OCI-LY7 (cell line): ENCODE measurements around the gene ERN2. TPM values are rescaled to one million over a fixed set of nuclear protein-coding genes. Genes with fewer than 3 reads are reported as not detected.

Experiments
- BruUV-seq: library from RNA; stranded (reverse); fragments of 400-500 nt; replicated peaks from 2 replicates; lab custom pipeline; 2021; lab: Mats Ljungman, UMichigan
- CTCF ChIA-PET: fragments of 300-600 bp; sonication (Branson Sonifier 250); formaldehyde crosslinking; loops from one replicate; lab custom pipeline; 2022; ENCODE audit warnings: antibody characterized with exemption; ENCODE audit not compliant: unreplicated experiment; lab: Charles Lee
- POLR2A ChIA-PET: fragments of 300-600 bp; sonication (Branson Sonifier 250); formaldehyde crosslinking; loops from one replicate; lab custom pipeline; 2022; ENCODE audit warnings: antibody characterized with exemption; lab: Charles Lee
- DNase-seq: peaks from one replicate; pipeline ENCODE4 v3.0.0-alpha.2; 2015; ENCODE audit warnings: low spot score
- H2AFZ ChIP-seq: fragments of 200-600 bp; sonication (generic), shearing (Covaris generic); 2 replicates; pipeline ENCODE4 v1.6.1; 2014; ENCODE audit warnings: mild to moderate bottlenecking, antibody characterized with exemption, low read length, moderate library complexity
- H3K27ac ChIP-seq: fragments of 200-600 bp; sonication (generic); 2 replicates; pipeline ENCODE4 v1.5.1; 2014; ENCODE audit warnings: mixed run types, low read depth, mild to moderate bottlenecking, moderate library complexity, low read length, inconsistent platforms; ENCODE audit not compliant: poor library complexity, severe bottlenecking
- H3K36me3 ChIP-seq: fragments of 200-600 bp; sonication (generic); 2 replicates; pipeline ENCODE4 v1.6.1; 2014; ENCODE audit warnings: mild to moderate bottlenecking, antibody characterized with exemption, low read length, moderate library complexity, mixed read lengths; ENCODE audit not compliant: insufficient read depth
- H3K4me1 ChIP-seq: fragments of 200-600 bp; sonication (generic); 2 replicates; pipeline ENCODE4 v1.5.1; 2014; ENCODE audit warnings: mild to moderate bottlenecking, low read length; ENCODE audit not compliant: insufficient read depth, poor library complexity, severe bottlenecking
- H3K4me2 ChIP-seq: fragments of 200-600 bp; sonication (generic); 2 replicates; pipeline ENCODE4 v1.6.1; 2014; ENCODE audit warnings: mild to moderate bottlenecking, low read length
- H3K4me3 ChIP-seq: fragments of 200-600 bp; sonication (generic); 2 replicates; pipeline ENCODE4 v1.5.1; 2014; ENCODE audit warnings: mild to moderate bottlenecking, low read depth, low read length; ENCODE audit not compliant: poor library complexity, severe bottlenecking
- H3K79me2 ChIP-seq: fragments of 200-600 bp; sonication (generic); 2 replicates; pipeline ENCODE4 v1.6.1; 2016; ENCODE audit warnings: low read depth, mild to moderate bottlenecking, low read length, moderate library complexity, mixed read lengths; ENCODE audit not compliant: insufficient read depth
- H3K9me2 ChIP-seq: fragments of 200-600 bp; sonication (generic); 2 replicates; pipeline ENCODE4 v1.6.1; 2016; ENCODE audit warnings: mild to moderate bottlenecking, low read length, mixed read lengths; ENCODE audit not compliant: insufficient read depth
- H3K9me3 ChIP-seq: fragments of 200-600 bp; sonication (generic); 2 replicates; pipeline ENCODE4 v1.6.1; 2014; ENCODE audit warnings: mild to moderate bottlenecking, mixed run types, low read length, mixed read lengths
- H4K20me1 ChIP-seq: fragments of 200-600 bp; sonication (generic); 2 replicates; pipeline ENCODE4 v1.6.1; 2014; ENCODE audit warnings: mild to moderate bottlenecking, antibody characterized with exemption, low read length, moderate library complexity, mixed read lengths; ENCODE audit not compliant: insufficient read depth
- CTCF ChIP-seq: fragments of 200-600 bp; sonication (generic); conservative IDR thresholded peaks from 2 replicates; pipeline ENCODE4 v1.5.1; 2014; ENCODE audit warnings: mild to moderate bottlenecking, antibody characterized with exemption, low read length, moderate library complexity, mixed read lengths
- EZH2phosphoT487 ChIP-seq: fragments of 200-600 bp; sonication (generic); IDR thresholded peaks from 2 replicates; pipeline ENCODE4 v1.6.1; 2018; ENCODE audit warnings: low read depth, borderline replicate concordance, mild to moderate bottlenecking, mixed run types, antibody characterized with exemption, low read length, moderate library complexity, mixed read lengths
- intact Hi-C: fragments of 100-400 bp; cut with micrococcal nuclease; formaldehyde crosslinking; loops from one replicate; pipeline ENCODE4 v1.10.0; 2022; ENCODE audit not compliant: unreplicated experiment
- total RNA-seq, 2 experiments: library from RNA; depleted of rRNA in 1 of 2; stranded (reverse); fragments of >200 nt in 1 of 2; shearing (Covaris generic) in 1 of 2; gene quantifications; 2 replicates each; pipeline ENCODE4 v1.2.3, GENCODE V29; 2014 to 2022

ERN2 gene
- total RNA-seq, 2 experiments from 2014 or later: 1.2 to 2.5 TPM

DNA sequence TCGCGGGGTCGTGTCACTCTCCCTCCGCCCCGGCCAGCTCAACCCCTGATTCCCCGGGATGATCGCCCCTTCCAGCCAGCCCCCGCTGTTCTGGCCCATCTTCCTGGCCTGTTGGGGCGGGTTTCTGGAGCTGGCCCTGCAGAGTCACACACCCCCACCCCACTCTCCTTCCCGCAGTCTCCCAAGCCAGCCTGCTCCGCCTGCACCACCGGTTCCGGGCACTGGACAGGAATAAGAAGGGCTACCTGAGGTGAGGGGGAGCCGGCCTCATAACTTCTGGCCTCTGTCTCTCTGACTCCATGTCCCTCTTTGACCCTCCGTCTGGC lies 42.4 kb upstream of the ERN2 start:
- intact Hi-C loops: no loop called here
- POLR2A ChIA-PET: no interaction called here
- Histone ChIP-seq H3K27ac (no peak overlapping the region), H3K9me3 (no peaks in the 10 kb centered on the region), H2AFZ (no peak overlapping the region), H4K20me1 (no peaks in the 10 kb centered on the region), H3K4me3 (no peak overlapping the region), H3K4me1 (no peaks in the 10 kb centered on the region), H3K79me2 (no peaks in the 10 kb centered on the region), H3K9me2 (no peaks in the 10 kb centered on the region), H3K4me2 (no peak overlapping the region), H3K36me3 (no peaks in the 10 kb centered on the region)
- no TSS peak for BruUV-seq
- CTCF ChIA-PET: no interaction called here
- TF ChIP-seq EZH2phosphoT487 (no peak), CTCF (no peak)
- no peak for DNase-seq

GRCh38 chr16:23754594-23755483 lies 41.8 kb upstream of the ERN2 start, which contains the start of gene CHP2:
Gene CHP2, plus strand, starts transcription at chr16:23755026. Its CDS starts 24 bp downstream, at chr16:23755050.
- BruUV-seq: no TSS peak
- no peak for DNase-seq
- H4K20me1 ChIP-seq: no peaks in the 10 kb centered on the region
- H3K79me2 ChIP-seq: no peaks in the 10 kb centered on the region
- no peaks in the 10 kb centered on the region for H3K9me2 ChIP-seq
- H2AFZ ChIP-seq: no peak within 1 kb of the TSS
- no peak within 1 kb of the TSS for H3K4me3 ChIP-seq
- intact Hi-C loops: no loop called here
- ChIA-PET POLR2A (no interaction called here), CTCF (no interaction called here)
- H3K4me2 ChIP-seq: no peak within 1 kb of the TSS
- H3K9me3 ChIP-seq: no peaks in the 10 kb centered on the region
- no peak for TF ChIP-seq CTCF
- TF ChIP-seq EZH2phosphoT487: no peak
- no peak within 1 kb of the TSS for H3K27ac ChIP-seq
- H3K36me3 ChIP-seq: no peaks in the 10 kb centered on the region
- no peaks in the 10 kb centered on the region for H3K4me1 ChIP-seq
